HG03039 (cell line): Measurements from ENCODE around the gene CD247.

Source experiments
- ATAC-seq: cut with Tn5 transposase; IDR thresholded peaks from one replicate; pipeline ENCODE4 v1.9.1; 2021; ENCODE audit warnings: mild to moderate bottlenecking, moderate library complexity; ENCODE audit not compliant: unreplicated experiment

Gene CD247

GRCh38 chr1:167440776-167441175, 77.6 kb downstream of the CD247 start:
- no peak for ATAC-seq

DNA sequence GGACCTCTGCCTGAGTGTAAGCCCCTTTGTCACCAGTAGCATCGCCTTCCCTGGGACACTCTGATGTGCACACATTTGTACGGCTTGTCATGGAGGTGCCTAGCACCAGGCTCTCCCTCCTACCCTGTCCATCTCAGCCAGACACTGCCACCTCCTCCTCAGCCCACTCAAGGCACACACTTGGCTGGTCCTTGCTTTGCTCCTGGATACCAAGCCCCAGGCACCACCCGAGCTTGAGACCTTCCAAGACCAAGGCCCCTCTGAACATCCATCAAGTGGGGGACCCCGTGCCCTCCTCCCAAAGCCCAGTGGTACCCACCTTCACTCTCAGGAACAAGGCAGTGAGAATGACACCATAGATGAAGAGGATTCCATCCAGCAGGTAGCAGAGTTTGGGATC, 78.0 kb downstream of the CD247 start:
- no peak for ATAC-seq

DNA sequence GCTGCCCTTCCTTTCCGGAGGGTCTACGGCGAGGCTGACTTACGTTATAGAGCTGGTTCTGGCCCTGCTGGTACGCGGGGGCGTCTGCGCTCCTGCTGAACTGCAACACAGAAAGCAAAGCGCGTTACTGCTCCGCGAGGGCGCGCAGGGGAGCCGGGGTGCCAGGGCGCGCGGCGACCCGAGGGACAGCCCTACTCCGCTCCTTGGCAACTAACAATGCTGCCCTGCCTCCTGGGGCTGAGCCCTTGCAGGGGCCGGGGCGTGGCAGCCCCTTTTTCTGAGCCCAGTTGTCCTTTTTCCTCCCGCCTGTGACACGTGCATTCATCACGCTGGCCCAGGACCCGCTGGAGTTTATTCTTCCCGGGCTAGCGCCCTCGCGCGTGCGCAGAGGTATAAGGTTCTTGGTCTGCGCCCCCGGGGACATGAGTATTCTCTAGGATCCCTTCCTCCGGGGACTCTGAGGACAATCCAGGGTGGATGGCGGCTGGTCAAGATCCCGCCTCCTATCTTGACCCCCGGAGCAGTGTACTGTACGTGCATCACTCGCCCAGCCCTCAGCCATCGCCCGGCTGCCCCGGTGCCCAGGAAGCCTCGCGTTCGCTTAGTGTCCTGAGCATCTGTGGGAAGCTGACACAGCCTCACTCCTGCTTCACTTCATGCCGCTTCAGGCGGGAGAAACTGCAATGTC, 78.9 kb downstream of the CD247 start:
- no peak for ATAC-seq

DNA sequence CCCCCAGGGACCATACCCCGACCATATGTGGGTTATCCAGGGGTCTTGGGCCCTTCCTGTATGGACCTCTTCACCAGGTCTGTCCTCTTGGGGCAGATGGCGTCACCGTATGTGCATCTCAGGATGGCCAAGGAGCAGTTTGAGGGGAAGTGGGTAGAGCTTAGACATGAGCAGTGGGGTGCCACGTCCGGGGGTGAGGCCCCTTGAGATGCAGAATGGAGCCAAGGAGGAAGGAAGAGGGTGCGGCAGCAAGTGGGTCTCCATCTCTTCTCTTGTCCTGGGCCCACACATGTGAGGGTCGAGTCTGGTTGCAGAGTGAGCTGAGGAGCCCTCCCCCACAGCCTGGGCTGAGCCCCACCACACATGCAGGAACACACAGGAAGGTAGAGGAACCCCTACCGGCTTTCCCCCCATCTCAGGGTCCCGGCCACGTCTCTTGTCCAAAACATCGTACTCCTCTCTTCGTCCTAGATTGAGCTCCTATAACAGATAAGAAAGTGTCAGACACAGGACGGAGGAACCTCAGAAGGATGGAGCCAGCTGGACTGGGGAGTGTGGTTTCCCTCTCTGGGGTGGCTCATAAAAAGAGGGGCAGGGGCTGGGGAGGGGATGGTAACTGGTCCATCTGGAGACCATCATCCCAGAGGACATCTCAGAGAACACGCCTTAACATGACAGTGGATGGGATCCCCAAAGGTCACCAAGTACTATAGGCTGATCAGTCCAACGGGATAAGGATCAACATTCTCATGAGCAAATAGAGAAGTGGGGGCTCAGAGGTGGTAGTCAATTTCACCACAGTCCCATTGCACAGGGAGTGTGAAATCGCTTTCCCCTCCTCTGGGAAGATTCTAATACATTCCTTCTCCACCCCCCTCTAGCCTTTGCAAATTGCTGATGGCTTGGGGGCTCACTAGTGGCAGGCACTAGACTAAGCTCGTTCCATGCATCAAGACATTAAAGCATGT, 79.9 kb downstream of the CD247 start:
- no peak for ATAC-seq

GRCh38 chr1:167435484-167435883, 82.8 kb downstream of the CD247 start:
- ATAC-seq = no peak

- no peak for ATAC-seq
These were observed 84.0 kb downstream of the CD247 start for GRCh38 chr1:167434306-167434705.

DNA sequence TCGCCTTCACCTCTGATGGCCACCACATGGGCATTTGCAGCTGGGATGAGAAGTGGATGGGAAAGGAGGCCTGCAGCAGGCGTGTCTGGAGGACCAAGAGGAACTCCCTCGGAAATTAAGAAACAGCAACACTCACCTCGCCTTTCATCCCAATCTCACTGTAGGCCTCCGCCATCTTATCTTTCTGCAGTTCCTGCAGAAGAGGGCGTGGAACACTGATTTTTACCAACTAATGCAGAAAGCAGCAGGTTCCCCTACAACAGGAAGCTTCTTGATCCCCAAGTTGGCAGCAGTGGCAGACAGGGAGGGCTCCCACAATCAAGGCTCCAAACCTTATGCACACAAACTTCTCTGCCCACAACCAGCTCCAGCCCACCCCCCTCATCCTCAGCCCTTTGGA, 84.4 kb downstream of the CD247 start:
- no peak for ATAC-seq

DNA sequence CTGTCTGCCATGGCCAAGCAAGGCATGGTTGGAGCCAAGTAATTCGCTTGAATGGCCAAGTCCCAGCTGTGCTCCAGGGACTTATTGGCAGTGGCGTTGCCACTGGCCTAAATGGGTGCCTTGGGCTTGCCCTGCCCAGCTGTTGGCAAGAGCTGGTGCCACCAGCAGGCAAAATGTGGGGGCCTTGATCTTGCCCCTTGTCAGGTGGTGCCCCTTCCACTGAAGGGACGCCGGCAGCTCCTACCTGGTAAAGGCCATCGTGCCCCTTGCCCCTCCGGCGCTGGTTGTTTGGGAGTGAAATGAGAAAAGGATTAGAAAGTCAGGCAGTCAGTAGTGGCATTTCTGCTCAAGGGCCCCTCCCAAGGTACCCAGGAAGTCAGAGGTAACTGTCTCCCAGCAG, 85.5 kb downstream of the CD247 start:
- ATAC-seq = no peak

DNA sequence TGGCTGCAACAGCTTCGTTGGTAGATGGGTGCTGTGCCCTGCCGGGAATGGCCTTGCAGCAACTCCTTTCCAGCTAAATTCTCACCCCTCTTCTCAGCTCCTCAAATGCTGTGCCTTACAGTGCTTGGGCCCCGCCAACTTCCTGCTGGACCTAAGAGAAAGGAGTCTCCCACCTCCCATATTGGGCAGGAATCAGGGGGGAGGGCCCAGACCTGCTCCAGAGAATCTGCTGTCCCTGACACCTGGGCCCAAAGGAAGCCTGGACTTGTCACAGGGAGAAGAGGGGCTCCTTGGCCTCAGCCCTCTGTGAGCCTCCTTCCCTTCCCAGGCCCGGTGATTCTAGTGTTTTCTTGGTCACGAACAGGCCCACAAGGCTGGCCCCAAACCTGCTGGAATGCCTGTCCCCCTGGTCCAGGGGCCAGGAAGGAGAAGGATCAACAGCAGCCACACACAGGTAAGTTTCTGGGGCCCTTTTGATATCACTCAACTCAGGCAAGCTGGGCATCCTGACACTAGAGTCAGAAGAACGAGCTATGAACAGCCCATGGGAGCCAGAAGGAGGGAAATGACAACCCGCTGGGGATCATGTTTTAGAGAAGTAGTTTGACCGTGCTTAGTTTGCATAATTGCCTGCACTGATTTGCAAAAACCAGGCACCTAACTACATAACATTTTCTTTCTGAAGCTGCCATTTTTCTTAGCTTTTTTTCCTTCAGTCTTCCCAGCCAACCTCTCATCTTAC, 86.2 kb downstream of the CD247 start:
- ATAC-seq = no peak

GRCh38 chr1:167431261-167431908, 86.9 kb downstream of the CD247 start:
- no peak for ATAC-seq

- no peak for ATAC-seq
These were observed 87.5 kb downstream of the CD247 start for GRCh38 chr1:167430849-167431242.

DNA sequence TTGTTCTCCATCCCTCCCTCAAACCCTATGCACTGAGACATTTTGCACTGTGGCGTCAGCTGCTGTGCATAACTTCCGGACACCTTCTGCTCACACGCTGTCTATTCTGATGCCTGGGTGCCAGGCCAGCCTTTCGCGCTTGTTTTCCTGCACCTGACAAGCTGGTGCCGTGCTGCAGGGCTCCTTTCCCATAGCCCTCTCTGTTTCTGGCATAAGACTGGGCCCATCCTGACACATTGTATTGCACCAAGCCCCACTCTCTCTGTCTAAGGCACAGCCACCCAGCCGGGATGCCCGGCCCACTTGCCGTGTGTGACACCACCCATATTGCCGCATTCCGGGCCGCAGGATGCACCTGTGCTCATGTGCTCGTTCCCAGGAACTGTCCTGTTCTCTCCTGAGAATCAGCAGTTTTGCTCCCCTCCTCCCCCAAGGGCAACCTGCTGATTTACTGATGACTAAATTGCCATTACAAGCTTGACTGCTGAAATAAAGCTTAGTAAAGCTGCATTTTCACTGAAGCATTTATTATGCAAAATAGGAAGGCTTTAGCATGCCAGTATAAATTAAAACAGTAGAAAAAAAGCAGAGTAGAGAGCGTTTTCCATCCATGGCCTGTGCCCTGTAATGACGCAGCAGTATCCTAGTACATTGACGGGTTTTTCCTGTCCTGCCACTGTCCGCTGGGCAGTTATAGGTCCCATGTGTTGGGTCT, 88.0 kb downstream of the CD247 start:
- ATAC-seq = no peak

GRCh38 chr1:167429612-167430011, 88.7 kb downstream of the CD247 start:
- ATAC-seq = no peak

DNA sequence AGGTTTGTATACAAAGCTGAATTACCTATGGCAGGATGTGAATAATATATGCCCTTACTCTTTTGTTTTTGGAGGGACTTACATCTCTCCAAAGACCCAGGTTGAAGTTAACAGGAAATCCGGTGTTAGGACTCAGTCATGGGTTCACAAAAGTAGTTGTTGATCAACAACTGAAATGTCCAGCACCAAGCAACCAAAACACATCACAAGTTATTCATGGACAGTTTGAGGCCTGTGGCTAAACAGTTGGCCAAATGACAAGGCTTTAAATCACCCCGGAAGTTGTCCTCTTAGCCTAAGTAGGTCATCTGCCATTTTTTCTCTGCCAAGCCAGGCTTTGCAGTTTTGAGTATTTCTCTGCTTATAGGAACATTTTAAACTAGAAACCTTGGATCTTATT, 89.9 kb downstream of the CD247 start:
- no peak for ATAC-seq

DNA sequence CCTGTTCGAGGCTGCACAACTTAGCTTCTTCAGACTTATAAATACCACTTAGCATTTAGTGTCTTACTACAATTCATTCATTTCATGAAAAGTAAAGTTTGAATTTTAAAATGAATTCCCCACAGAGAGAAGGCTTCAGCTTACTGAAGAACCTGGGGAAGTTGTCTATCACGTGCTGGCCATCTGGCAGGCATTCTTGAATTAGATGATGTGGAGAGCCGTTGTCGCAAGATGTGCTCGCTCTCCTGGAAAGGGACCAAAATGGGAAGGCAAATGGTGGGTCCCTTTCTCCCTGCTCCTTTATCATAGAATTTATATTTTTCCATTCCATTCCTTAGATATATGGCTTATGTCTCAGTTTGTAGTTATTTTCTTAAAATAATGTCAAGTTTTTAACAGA, 90.5 kb downstream of the CD247 start:
- no peak for ATAC-seq

DNA sequence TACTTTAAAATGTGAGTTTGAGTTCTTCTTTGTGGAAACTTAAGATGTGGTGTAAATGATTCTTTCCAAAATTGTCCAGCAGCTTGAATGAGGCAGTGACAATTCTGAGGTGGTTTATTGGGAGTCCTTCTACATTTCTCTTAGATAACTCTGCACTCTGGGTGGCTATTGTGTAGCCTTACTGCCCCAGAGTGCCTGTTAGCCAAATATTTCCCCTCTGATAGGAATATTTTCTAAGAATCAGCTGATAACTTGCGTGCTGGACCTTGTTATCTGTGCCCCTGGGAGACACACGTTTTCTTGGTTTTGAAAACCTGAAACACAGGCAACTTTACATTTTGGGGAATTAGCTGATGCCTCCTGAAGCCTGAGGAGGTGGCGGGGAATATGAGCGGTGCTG, 91.6 kb downstream of the CD247 start:
- ATAC-seq = no peak

GRCh38 chr1:167425482-167425881, 92.8 kb downstream of the CD247 start:
- ATAC-seq = no peak

- ATAC-seq = no peak
These were observed 94.4 kb downstream of the CD247 start for GRCh38 chr1:167423684-167424619.

DNA sequence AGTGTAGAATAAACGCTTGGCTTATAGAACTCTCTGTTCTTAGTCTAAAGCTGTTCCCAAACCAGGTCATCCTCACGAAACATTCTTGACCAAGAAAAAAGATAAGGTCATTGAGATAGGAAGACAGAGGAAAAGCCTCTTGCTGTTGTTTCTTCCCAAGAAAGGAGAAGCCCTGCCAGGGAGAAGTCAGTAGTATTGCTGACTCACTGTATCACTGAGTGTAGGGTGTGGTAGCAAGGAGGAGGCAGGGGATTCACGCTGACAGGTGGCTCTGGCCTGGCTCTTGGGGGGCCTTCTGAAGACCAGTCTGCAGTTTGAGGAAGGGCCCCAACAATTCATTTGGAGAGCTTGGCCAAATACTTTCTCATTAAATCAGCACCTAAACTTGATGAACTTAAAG, 97.8 kb downstream of the CD247 start:
- no peak for ATAC-seq
